HG02623 (cell line): Measurements from ENCODE around the gene MATR3.
"Not testable (repeated sequence)": the region's sequence is repeated elsewhere in the genome, so short reads cannot be mapped to it uniquely, and the experiment has no call there.

ENCODE experiments used
- ATAC-seq: cut with Tn5 transposase; IDR thresholded peaks from one replicate; pipeline ENCODE4 v1.9.1; 2021; ENCODE audit warnings: moderate library complexity; ENCODE audit not compliant: unreplicated experiment

Gene MATR3

GRCh38 chr5:139295346-139296057 lies 2.0 kb downstream of the MATR3 start:
- no peak for ATAC-seq

GRCh38 chr5:139296198-139296597 lies 2.7 kb downstream of the MATR3 start:
- ATAC-seq: no peak

- no peak for ATAC-seq
Measured at GRCh38 chr5:139296862-139297326, 3.4 kb downstream of the MATR3 start.

- no peak for ATAC-seq
Measured at GRCh38 chr5:139297439-139298133, 4.0 kb downstream of the MATR3 start.

- ATAC-seq: no peak
Measured at GRCh38 chr5:139298242-139298641, 4.7 kb downstream of the MATR3 start.

GRCh38 chr5:139299486-139299885 lies 5.9 kb downstream of the MATR3 start:
- ATAC-seq: no peak

- no peak for ATAC-seq
Measured at GRCh38 chr5:139301808-139302499, 8.4 kb downstream of the MATR3 start.

- ATAC-seq: no peak
Measured at GRCh38 chr5:139304391-139305324, 11.1 kb downstream of the MATR3 start.

GRCh38 chr5:139306197-139306596 lies 12.7 kb downstream of the MATR3 start:
- ATAC-seq: no peak

GRCh38 chr5:139306628-139307379 lies 13.3 kb downstream of the MATR3 start:
- no peak for ATAC-seq

GRCh38 chr5:139308797-139309196 lies 15.3 kb downstream of the MATR3 start:
- ATAC-seq: no peak

- not testable (repeated sequence) for ATAC-seq
Measured at GRCh38 chr5:139310715-139311186, 17.2 kb downstream of the MATR3 start.

GRCh38 chr5:139312075-139312474 lies 18.5 kb downstream of the MATR3 start:
- no peak for ATAC-seq

GRCh38 chr5:139314276-139314675 lies 20.7 kb downstream of the MATR3 start:
- no peak for ATAC-seq

GRCh38 chr5:139315056-139315615 lies 21.6 kb downstream of the MATR3 start:
- ATAC-seq: no peak

- ATAC-seq: no peak
Measured at GRCh38 chr5:139335811-139336210, 42.3 kb downstream of the MATR3 start.

GRCh38 chr5:139340051-139340450 lies 46.5 kb downstream of the MATR3 start:
- no peak for ATAC-seq

- ATAC-seq: no peak
Measured at GRCh38 chr5:139341187-139341688, 47.7 kb downstream of the MATR3 start.

- peak; percentile 88 for ATAC-seq
Measured at GRCh38 chr5:139341689-139342422, 48.3 kb downstream of the MATR3 start, which contains the start of gene PAIP2. TSS of gene PAIP2 (plus strand) at chr5:139341854. CDS start at chr5:139363785, 21,931 bp downstream.
